Amygdala (tissue), 56 donors: Measurements from ENCODE around the gene ATP11A.

Source experiments
- DNase-seq, 56 donors: peaks; one replicate each; lab custom pipeline; 2025; lab: John Stamatoyannopoulos, UW

ATP11A gene

GRCh38 chr13:112755331-112755730 lies 65.5 kb downstream of the ATP11A start:
- DNase-seq, result no peak

GRCh38 chr13:112756081-112756480 lies 66.2 kb downstream of the ATP11A start:
- DNase-seq, result no peak

DNA sequence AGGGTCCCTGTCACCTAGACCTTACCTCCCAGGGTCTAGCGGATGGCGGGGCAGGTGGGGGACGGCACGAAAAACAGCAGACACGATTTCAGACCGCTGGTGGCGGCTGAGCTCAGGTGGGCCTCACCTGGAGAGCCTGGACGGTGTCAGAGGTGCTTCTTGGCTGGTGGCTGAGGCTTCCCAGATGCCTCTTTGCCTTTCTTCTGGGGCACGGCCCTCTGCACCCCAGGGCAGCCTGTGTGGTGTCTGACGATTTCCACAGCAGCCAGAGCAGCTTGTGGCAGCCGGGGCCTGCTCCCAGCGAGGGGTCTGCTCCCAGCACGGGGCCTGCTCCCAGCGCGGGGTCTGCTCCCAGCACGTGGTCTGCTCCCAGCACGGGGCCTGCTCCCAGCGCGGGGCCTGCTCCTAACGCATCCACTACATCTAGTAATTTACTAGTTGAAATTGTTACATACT lies 66.7 kb downstream of the ATP11A start:
- DNase-seq, result peak in 1 of 56 donors; percentile 43

- peak in 46 of 56 donors; percentile 16 to 89 (median 66) for DNase-seq
Measured at GRCh38 chr13:112756967-112757758, 67.3 kb downstream of the ATP11A start.

DNA sequence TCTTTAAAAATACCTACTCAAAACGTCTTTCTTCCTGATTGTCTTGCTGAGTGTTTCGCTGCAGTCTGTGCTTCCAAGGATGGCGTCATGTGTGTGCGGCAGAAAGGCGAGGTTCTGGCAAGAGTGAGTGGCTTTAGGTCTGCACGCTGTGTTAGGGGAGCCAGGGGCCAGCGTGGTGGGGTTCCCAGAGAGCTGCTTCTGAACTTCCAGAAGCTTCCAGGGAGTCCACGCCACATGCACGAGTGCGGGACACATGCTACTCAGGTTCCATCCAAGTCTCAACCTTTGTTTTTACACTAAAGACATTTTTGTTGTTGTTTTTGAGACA lies 67.9 kb downstream of the ATP11A start:
- DNase-seq, result no peak

DNA sequence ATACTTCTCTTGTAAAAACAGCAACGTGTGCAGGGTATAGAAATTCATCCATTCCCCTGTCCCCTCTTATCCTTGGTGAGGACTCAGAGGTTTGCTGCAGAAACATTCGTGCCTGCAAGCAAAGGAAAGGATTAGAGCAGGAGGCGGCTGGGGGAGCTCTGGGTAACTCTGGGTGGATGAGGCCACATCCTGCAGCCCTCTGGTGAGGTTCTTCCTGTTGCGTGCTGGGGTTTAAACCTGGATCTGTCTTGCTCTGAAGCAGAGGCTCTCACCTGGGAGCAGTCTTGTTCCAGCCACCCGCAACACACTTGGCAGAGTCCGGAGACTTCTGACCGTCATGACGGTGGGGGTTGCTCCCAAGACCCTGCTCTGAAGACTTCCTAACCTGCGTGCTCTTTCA lies 69.2 kb downstream of the ATP11A start:
- no peak for DNase-seq

DNA sequence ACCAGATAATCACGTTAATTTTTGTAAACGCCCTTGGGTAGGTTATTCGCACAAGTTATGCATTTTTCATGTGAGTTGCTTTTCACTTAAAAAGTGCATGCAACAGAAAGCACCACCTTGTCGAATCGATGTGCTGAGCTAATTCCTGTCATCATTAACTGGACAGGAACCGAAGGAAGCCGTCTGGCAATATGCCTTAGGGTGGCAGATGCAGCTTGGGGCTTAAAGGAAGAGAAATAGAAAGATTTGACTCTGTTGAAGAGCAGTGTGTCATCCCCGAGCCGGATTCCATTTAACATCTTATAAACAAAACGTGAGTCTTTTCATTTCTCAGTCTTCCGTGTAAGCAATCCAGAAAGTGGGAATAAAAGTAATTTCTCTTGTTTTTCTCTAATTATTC lies 70.0 kb downstream of the ATP11A start:
- DNase-seq, result no peak

GRCh38 chr13:112760435-112760834 lies 70.6 kb downstream of the ATP11A start:
- DNase-seq, result no peak

DNA sequence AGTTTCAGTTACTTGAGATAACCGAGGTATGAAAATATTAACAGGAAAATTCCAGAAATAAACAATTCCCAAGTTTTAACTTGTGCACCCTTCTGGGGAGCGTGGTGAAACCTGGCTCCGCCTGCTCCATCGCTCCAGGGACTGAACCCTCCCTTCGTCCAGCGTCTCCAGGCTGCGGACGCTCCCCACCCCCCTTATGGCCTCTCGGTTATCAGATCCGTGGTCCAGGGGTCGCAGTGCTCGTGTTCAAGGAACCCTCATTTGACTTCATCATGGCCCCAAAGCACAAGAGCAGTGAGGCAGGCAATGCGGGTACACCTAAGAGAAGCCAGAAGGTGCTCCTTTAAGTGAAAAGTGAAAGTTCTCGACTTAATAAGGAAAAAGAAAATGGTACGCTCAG lies 71.1 kb downstream of the ATP11A start:
- no peak for DNase-seq

DNA sequence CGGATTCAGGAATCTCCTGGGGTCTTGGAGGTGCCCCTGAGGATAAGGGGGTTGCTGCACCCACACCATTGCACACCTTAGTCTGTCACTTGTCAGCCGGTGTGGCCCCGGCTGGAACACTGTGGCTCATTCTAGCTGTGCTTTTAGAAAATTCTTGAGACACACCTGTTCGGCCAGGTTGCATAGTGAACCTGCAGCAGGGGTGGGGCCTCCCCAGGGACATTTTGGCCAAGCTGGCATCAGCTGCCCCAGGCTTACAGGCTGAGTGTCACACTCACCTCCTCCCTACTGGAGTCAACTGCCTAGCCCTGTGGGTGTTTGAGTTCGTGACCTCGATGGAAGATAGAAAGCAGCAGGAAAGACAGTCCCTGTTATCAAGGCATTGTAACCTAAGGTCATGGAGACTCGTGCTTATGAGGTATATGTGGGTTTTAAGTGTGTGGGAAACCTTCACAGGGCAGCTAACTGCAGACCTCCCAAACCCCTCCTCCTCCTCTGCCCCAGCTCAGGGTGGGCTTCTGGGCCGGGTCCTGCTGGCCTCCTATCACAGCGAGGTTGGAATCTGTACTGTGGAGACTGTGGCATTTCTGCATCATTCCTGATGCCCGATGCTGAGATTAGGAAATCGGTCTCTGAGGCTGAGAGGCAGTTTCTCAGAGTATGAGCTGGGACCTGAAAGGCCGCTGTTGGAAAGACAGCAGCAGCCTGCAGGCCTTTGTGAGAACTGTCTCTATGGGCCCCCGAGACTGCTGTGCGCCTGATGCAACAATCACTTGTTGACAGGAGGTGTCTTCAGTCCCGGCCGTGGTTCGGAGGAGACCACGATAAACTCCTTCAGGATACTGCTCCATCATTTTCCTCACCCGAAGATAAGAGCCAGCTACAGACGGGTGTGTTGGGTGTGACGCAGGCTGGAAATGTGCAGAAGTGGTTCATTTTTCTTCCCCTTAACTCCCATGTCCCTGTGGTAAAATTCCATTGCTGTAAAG lies 72.2 kb downstream of the ATP11A start:
- no peak for DNase-seq

- DNase-seq, result no peak
Measured at GRCh38 chr13:112762690-112763080, 72.8 kb downstream of the ATP11A start.

DNA sequence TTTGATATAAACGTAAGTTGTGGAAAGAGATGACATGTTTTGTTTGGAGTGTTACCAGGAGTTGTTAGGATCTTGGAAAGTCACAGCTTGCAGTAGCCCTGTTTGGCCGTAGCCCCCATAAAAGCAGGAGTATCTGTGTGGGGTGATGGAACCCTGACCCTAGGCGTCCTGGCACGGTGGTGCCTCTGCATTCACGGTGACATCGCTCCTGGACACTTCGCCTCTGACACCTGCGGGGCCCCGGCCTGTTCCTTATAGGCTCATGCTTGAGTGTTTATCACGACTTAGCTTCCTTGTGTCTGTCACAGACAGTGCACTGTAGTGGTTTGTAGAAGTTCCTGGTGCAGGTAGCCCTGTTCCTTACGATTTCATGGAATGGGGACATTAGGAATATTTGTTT lies 74.2 kb downstream of the ATP11A start:
- no peak for DNase-seq

- peak in 1 of 56 donors; percentile 5 for DNase-seq
Measured at GRCh38 chr13:112764864-112765561, 75.2 kb downstream of the ATP11A start.

GRCh38 chr13:112765731-112766130 lies 75.9 kb downstream of the ATP11A start:
- DNase-seq, result no peak

DNA sequence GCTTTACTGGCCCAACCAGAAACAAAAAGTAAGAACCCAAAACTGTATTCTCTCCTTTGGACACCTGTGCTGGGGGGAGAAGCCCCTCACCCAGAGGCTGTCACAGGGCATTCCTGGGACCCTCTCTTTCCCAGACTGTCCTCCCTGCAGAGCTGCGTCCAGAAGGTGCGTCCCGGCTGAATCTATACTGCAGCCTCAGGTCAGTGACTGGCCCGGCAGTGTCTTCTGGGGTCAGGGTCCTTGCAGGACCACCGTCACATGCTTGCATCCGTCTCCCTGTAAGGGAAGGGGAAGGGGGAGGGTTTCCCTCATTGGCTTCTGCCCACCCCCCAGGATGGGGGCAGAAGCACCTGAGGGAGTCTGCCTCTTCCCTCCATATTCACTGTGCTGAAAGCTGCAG lies 76.5 kb downstream of the ATP11A start:
- no peak for DNase-seq

DNA sequence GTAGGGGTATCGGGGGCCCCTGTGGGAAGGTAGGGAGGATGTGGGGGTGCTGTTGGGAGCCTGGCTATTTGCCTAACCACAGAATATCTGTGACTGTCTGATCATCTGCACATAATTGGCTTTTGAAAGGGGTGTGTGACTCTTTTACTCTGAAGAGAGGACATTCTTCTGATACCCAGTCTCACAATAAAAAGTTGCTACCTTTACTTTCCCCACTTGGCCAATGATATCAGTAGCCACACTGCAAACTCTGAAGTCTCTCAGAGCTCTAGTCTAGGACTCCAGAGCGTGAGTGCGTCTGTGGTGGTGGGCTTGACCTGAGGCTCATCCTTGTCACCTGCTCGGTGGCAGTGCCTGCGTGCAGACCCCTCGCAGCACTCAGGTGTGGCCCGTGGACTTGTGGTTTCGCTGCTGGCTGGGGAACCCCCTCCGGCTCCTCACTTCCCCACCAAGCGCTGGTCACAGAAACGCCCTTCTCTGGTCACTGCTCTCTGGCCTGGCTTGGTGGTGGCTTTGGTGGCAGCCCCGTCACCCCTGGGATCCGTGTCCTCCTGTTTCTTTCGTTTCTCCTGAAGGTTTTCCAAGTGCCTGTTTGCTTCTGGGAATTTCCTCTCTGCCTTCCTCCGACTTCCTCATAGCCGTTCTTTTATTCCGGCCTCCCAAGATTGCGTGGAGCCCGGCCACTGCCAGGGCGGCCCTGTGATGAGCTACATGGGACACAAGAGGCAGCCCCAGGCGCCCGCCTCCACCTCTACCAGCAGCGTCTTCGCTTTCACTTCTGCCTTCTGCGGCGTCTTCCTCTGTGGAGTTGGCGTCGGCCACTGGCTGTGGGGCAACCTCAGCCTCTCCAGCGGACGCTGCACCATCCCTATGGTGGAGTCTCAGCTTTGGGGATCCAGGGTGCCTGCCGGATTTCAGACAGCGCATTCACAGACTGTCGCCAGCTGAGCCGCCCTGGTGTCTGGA lies 78.0 kb downstream of the ATP11A start:
- DNase-seq, result peak in 6 of 56 donors; percentile 23 to 48 (median 37)

DNA sequence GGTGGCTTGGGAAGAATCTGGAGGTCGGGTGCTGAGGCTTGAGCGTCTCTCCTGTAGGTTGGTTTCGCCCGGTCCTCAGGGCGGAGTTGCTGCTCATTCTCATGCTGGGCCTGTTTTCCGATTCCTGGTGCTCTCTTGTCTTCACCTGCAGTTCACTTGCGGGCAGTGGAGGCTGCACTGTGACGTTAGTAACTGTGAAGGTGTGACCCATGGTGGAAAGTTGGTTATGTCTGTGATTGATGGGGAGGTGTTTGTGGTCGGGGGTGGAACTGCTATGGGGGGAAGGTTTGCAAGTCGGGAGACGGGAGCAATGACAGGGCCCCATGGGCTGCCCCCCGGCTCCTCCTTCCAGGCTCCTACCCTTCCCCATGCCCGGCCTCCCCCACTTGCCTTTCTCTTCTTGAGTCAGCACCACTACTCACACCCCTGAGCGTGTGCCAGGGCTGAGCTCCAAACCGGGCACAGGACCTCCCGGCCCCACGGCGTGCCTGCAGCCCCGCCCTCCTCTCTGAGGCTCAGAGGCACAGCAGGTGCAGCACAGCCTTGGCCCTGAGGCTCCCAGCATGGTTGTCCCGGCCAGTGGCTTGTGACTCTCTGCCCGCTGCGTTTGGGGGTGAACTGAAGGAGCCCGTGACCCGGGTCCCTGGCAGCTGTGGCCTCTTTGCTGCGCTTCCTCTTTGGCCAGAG lies 79.1 kb downstream of the ATP11A start:
- DNase-seq, result peak in 1 of 56 donors; percentile 23

DNA sequence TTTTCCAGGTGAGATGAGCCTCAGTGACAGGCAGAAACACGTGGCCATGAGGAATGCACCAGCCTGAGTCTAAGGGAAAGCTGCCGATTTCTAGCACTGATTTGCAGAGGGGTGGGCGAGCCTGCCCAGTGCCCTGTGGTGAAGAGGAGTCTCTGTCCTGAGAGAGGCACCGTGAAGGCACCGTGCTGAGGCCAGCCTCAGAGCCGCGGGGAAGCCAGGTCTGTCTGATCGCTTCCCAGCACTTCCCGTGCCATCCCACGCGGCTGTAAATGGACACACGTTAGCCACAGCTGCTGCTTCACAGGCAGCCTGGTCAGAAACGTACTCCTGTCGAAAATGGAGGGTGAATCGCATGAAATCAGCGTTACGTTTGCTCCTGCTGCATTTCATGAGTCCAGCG lies 79.8 kb downstream of the ATP11A start:
- no peak for DNase-seq

GRCh38 chr13:112770504-112770903 lies 80.7 kb downstream of the ATP11A start:
- DNase-seq, result no peak
